NK-92 treated with Interleukin-12 subunit alpha and Interleukin-12 subunit beta, amount 100 ng/mL, for 24 hours (cell line): ENCODE data around the gene MEGF8.
"Not testable (repeated sequence)": the region's sequence is repeated elsewhere in the genome, so short reads cannot be mapped to it uniquely, and the experiment has no call there.

Experiments used
- DNase-seq: peaks from one replicate; lab custom pipeline; 2025; lab: John Stamatoyannopoulos, UW

MEGF8 gene

DNA sequence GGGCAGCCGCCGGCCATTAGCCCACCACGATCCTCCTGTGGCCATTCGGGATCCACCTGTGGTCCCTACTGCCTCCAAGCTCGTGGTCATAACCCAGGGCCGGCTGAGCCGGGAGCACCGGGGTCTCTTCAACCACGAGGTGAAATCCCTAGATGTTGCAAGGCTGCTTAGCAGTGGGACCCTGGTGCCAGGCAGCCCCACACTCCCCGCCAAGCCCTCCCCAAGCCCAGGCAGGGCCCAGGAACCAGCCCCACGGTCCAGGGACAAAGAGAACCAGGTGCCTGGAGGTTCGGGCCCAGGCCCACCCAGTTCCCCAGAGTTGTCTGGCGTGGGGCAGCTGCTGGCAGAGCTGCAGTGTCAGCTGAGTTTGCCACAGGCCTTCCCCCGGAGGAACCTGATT, 15.7 kb upstream of the MEGF8 start:
- DNase-seq, result no peak

DNA sequence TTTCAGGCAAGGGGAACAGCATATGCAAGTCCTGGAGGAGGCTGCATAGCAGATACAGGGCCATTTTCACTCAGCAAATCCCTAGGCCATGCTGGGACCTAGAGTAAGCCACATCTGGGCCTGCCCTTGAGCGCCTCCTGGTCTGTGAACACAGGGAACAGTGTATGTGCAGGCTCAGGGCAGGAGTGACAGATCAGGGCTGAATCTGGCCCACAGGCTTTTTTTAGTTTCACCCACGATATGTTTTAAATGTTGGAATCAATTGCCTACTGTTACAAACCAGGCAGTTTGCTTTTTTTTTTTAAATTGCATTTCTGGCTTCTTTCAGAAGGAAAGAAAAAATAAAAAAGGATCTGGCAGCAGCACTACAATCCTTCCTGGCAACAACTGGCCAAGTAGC, 13.8 kb upstream of the MEGF8 start:
- DNase-seq, result no peak

DNA sequence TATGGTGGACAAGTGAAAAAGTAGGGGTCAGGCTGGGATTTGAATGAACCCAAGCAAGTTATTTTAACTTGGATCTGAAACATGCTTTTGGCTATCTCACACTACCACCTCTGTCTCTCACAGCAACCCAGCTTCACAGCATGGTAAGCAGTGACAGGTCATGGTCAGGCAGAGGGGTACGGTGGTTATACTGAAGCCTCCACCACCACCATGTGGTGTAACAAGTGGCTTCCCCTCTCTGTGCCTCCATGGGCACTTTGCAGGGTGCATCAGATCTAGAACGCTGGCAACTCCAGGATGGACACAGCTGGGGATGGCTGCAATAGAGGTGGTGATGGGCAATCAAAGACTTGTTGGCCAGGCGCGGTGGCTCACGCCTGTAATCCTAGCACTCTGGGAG, 13.1 kb upstream of the MEGF8 start:
- no peak for DNase-seq

DNA sequence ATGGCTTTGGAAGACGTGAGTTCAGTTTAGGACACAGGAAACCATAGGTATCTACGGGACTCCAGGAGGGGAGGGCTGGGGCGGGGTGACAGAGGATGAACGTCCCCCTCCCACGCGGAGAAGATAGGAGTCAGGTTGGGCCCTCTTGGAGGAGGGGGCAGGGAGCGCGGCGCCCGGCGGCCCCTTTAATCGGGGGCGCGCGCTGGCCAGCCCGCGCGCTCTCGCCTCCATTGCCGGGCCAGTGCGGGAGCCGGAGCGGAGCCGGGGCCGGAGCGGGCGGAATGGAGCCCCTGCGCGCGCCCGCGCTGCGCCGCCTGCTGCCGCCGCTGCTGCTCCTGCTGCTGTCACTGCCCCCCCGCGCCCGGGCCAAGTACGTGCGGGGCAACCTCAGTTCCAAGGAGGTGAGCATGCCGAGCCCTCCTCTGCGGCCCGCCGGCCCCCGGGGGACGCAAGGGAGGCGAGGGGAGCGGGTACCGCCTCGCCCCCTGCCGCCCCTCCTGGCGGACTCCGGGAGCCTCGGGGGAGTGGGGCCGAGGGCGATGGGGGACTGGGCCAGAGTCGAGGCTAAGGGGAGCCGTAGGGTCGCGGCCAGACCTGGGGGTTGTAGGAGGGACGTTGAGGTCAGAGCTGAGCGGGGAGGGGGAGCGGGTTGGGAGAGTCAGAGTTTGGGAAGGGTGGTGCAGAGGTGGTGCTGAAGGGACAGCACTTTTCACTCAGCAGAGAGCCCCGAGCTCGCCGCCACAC, 12.2 kb upstream of the MEGF8 start, which contains the start of gene TMEM145:
Gene TMEM145 (plus strand): TSS at position 214 of the 744 bp plus-strand sequence. CDS start 68 bp downstream, at position 282.
- DNase-seq, result no peak

DNA sequence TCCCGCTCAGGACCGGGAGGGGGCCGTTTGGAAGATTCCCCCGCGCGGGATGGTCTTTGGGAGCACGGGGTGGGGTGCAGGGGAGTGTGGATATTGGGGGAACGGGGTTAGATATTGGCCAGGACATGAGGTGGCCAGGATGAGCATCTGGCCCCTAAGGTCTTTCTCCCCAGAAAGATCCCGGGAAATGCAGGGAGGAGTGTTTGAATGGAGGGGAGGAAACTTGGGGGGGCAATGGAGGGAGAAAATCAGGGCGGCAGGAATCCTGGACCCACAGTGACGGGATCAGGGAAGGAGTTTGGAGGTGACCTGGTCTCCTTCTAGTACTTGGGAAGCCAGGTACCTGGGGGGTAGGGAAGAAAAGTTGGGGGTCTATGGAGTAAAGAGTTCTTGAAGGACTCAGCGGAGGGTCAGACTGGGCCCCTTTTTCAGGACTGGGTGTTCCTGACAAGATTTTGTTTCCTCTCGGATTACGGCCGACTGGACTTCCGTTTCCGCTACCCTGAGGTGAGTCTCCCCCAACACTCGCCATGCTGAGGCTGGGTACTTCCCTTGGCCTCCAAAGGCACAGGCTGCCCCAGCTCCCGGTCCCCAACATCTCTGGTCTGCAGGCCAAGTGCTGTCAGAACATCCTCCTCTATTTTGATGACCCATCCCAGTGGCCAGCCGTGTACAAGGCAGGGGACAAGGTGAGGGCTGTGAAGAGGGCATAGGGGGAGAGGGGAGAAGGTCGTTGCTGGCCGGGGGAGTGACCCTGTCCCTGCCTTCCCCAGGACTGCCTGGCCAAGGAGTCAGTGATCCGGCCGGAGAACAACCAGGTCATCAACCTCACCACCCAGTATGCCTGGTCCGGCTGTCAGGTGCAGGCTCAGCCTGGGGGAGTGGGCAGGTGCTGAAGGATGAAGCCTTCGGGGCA, 11.3 kb upstream of the MEGF8 start:
- no peak for DNase-seq

DNA sequence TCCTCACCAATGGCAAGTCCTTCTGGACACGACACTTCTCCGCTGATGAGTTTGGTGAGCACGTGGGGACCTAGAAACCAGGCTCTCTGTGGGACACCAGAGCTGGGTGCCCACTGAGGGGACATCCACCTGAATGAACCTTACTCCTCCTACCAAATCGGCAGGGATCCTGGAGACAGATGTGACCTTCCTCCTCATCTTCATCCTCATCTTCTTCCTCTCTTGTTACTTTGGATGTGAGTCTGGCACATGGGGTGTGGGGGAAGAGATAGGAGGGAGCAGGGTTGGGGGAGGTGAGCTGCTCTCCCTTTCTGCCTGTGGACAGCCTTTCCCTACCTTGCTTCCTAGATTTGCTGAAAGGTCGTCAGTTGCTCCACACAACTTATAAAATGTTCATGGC, 10.4 kb upstream of the MEGF8 start:
- DNase-seq, result no peak

DNA sequence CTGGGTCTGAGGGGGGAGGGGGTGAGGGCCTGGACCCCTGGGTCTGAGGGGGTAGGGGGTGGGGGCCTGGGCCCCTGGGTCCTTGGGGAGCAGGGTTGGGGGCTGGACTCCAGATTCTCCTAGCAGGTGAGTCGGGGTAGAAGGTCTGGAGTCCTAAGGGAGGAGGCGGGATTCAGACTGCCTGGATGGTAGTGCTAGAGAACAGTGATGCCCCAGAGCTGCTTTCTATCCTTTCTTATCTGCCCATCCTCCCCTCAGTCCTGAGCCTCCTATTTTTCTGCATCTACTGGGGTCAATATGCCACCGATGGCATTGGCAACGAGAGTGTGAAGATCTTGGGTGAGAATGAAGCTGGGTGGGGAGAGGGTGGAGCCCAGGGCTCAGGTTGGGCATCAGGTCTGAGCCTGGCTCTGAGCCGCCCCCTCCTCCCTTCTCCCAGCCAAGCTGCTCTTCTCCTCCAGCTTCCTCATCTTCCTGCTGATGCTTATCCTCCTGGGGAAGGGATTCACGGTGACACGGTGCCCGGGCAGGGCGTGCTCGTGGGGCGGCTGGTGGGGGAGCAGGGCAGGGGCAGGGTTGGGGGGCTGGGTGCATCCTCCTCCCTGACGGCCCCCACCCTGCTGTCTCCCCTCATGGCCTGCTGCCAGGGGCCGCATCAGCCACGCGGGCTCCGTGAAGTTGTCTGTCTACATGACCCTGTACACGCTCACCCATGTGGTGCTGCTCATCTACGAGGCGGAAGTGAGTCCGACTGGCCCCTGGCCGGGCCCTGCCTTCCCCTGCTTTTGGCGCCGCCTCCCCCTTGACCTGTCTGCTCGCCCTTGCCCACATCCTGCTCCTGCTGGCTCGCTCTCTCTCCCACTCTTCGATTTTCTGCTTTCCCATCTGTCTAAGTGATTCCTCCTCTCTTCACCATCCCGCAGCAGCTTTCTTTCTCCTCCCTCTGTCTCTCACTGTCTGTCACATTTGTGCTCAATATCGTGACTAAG, 8.9 kb upstream of the MEGF8 start:
- DNase-seq, result peak; percentile 78

DNA sequence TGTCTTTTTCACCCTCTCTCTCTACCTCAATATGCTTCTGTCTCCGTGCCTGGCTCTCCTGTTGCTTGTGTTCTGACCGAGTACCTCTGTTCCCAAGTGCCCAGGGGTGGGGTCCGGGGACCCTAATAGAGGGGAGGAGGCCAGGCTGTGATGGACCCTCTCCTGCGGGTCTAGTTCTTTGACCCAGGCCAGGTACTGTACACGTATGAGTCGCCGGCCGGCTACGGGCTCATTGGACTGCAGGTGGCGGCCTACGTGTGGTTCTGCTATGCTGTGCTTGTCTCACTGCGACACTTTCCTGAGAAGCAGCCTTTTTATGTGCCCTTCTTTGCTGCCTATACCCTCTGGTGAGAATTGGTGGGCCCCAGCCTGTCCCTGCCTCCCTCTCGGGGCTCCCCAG, 7.9 kb upstream of the MEGF8 start:
- DNase-seq, result no peak

DNA sequence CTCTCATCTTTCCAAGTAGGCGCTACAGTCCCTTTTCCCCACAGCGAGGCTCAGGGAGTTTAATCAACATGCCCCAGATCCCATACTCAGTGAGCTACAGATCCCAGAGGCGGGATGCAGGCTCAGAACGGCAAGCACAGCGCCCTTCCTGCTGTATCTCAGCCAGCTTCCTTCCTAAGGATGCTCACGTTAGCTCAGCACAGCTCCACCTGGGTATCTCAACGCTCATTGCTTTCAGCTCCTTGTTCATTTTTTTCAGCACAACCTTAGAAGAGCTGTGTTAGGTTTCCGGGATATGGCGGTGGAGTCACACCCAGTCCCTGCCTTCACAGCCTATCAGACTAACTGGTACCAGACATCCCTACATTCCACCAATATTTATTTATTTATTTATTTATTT, 3.1 kb upstream of the MEGF8 start:
- no peak for DNase-seq

DNA sequence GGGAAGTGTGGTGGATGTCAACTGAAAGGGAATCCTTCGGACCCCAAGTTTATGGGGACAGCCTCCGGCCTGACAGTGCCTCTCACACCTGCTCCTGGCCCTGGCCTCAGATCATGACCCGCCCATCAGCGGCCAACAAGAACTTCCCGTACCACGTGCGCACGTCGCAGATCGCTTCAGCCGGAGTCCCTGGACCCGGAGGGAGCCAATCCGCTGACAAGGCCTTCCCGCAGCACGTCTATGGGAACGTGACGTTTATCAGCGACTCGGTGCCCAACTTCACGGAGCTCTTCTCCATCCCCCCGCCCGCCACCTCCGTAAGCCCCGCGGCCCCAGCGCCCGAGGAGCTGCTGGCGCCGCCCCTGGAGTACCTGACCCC, 2.0 kb upstream of the MEGF8 start:
- DNase-seq, result no peak

DNA sequence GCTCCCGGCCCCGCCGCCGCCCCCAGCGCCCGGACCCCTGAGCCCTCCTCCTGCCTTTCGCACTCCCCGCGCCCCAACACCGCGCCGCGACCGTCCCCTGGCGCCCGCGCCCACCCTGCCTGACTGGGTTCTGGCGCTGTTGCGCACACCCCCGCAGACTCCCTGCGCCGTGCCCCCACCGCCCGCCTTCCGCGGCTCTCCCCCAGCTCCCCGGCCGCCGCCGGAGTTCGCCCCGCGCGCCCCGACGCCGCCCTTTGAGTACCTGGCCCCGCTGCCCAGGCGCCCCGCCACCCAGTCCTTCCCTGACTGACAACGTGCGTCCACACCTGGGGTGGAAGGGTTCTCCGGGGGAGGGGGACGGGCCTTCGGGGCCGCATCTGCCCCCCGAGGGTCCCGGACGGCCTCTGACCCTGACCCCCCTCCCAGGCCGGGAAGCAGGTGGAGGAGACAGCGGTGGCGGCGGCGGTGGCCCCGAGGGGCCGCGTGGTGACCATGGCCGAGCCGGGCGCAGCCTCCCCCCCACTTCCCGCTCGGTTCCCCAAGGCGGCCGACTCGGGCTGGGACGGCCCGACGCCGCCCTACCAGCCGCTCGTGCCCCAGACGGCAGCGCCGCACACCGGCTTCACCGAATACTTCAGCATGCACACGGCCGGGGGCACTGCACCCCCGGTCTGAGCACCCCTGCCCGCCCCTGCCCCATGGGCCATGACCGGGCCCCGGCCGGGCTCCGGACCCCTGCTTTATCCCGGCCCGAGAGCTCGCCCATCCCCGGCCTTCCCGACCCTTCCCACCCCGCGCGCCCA, 1.4 kb upstream of the MEGF8 start:
- no peak for DNase-seq

DNA sequence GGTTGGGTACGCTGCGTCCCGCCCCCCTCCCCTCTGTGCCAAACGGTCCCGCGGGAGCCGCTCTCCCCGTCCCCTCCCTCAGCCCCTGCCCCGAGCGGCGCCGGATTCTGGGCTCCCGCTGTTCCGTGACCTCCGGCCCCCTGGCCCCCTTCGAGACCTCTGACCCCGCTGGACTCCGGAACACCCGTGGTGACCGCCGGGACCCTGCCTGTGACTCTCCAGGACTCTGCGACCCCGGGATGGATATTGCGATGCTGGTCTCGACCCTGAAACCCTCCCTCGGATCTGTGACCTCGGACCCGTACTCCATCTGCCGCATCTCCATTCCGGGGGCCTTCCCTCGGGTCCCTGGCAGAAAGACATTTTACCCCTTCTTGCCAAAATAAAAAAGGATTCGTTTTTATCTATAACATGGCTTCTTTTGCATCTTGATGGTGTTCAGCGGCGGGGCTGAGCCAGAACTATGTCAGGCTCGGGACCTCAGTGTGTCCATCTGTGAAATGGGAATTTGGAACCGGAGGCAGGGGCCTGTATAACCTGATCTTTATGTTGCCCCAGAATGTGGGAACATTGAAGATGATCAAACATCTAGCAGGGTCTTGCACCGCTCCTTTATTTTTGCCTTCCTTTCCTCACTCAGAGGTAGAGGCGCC, 654 bp upstream of the MEGF8 start:
- no peak for DNase-seq

DNA sequence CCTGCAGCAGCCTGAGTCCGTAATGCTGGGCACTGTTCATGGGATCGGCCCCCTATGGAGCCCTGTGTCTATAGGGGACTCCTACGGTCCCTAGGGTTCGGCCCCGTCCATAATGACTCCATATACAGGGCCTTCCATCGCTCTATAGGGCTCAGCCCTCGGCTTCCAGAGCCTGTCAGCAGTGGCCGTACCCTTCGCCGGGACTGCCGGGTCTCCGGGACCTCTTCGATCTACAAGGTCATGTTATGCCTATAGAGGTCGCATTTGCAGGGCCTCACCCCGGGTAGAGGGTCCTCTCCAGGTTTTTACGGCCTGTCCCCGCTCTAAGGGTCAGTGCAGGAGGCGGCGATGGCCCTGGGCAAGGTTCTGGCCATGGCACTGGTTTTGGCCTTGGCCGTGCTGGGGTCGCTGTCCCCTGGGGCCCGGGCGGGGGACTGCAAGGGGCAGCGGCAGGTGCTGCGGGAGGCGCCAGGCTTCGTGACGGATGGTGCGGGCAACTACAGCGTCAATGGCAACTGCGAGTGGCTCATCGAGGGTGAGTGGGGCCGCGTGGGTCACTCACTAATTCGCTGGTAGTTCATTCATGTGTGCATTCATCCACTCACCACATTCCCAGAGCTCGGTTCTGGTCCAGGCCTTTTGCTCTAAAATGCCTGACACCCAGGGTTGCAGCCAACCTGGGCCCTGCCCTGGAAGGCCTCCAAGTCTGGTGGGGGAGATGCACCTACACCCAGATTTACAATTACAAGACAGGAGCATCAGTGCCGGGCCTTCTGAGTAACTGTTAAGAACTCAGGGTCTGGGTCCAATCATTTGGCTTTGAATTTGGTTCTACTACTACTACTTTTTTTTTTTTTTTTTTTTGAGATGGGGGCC, 699 bp downstream of the MEGF8 start:
- no peak for DNase-seq

DNA sequence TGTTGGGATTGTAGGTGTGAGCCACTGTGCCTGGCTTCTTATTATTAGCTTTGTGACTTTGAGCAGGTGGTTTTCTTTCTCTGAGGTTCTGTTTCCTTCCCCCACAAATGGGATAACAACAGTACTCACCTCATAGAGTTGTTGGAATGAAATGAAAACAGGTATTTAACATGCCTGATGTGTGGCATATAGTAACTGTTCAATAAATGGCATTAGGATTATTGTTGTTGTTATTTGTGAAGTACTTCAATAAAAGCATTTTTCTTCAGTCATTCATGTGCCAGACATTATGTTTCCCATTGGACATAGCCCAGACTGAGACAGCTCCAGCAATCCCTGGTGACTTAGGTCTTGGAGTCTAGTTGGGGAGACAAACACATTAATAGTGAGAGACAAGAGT, 1.5 kb downstream of the MEGF8 start:
- DNase-seq, result no peak

DNA sequence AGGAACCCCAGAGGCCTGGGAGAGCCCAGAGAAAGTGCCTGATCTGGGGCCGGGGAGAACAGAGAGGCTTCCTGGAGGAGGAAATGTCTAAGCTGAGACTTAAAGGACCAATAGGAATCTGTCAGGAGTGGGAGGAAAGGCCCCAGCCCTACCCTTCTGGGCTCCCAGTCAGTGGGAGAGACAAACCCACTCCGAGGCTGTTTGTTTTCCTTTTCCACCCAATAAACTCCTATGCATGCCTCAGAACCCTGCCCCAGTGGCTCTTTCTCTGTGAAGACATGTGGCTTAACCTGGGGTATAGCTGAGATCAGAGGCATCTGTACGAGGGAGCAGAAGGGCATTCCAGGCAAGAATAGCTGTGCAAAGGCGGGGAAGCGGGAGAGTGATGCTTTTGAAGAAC, 1.9 kb downstream of the MEGF8 start:
- DNase-seq, result no peak

DNA sequence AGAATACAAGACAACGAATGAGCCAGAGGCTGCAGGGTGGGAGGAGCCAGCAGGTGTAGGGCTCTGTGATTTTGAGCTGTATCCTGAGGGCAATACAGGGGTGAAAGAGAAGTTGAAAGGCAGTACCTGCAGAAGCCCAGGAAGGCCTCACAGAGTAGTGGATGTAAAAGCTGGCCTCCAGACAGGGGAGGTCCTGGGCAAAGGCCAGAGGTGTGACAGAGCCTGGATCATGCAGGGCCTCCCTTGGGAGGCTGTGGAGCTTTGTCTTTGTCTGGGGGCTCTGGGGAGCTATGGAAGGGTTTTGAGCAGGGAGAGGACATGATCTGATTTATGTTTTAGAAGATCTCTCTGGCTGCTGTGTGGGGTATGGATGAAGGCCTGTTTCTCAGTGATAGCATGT, 2.7 kb downstream of the MEGF8 start:
- DNase-seq, result no peak

DNA sequence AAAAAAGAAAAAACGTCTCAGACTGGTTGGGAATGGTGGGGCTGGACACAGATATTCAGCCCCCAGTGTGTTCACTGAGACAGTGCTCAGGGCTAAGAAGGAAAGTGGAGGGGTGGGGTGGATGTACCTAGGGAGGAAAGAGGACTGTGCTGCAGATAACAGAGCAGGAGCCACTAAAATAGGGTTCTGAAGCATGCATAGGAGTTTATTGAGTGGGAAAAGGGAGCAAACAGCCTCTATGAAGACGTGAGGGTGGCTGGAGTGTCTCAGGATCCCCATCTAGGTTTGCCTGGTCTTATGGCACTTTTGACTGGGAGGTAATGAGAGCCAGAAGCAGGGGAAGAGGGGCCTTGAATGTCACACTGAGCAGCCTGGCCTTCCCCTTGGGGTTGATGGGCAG, 3.4 kb downstream of the MEGF8 start:
- no peak for DNase-seq

DNA sequence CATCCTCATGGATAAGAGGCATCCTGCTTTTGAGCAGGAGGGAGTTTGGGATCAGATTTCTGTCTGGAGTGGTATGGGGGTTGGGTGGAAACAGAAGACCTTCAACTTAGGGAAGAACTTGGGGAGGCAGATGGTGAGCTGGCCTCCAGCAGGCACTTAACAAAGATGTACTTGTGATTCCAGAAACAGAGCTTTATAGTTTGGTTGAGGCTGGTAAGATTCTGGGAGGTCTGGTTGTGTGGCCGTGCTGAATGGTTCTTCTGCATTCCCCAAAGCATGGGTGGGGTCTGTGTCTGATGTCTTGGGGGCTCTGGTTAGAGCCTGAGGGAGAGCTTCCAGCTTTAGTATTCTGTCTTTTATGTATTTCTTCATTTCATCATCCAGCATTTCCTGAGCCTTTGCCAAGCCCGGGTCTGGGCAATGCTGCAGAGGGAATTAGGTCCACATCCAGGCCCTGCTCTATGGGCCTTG, 4.8 kb downstream of the MEGF8 start:
- no peak for DNase-seq

DNA sequence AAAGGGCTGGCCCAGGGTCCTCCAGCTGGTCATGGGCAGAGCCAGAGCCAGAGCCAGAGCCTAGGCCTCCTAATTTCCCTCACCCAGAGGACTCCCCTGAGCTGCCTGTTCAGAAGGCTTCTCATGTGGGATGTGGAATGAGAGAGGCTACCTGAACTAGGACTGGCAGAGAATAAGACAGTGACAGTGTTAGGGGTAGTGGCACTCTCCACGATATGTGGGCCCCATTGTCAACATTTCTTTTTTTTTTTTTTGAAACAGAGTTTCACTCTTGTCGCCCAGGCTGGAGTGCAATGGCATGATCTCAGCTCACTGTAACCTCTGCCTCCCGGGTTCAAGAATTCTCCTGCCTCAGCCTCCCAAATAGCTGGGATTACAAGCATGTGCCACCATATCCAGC, 5.9 kb downstream of the MEGF8 start:
- DNase-seq, result not testable (repeated sequence)

DNA sequence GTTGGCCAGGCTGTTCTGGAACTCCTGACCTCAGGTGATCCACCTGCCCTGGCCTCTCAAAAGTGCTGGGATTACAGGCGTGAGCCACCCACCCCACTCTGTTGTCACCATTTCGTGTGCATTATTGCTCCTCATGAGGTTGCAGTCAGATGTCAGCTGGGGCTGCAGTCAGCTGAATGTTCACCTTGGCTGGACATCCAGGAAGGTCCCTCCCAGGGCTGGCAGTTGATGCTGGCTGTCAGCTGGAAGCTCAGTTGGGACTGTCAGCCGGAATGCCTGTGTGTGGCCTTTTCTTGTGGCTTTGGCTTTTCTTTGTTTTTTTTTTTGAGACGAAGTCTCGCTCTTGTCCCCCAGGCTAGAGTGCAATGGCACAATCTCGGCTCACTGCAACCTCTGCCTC, 6.6 kb downstream of the MEGF8 start:
- no peak for DNase-seq
